ENCODE measurements around the gene PANK2. TPM values are rescaled to one million over a fixed set of nuclear protein-coding genes. Genes with fewer than 3 reads are reported as not detected.

PANK2 gene
- total RNA-seq, 1 donor from 2014 or later = 29.9 TPM

- DNase-seq (ENCODE audit: low read depth) = no peak
- TF ChIP-seq CTCF (IDR thresholded peaks at IDR 0.05; ENCODE audit: insufficient read depth, low read length, poor library complexity, severe bottlenecking) = no peak
- Histone ChIP-seq H3K4me3 (ENCODE audit: low read depth, low read length) (no peak overlapping the region), H3K36me3 (ENCODE audit: control insufficient read depth, insufficient read depth, low read length) (no peaks in the 10 kb centered on the region), H3K27me3 (ENCODE audit: control insufficient read depth, insufficient read depth, low read length) (no peaks in the 10 kb centered on the region)
These were observed 19.5 kb downstream of the PANK2 start for GRCh38 chr20:3908667-3909066.

GRCh38 chr20:3909952-3910366, 20.8 kb downstream of the PANK2 start:
- Histone ChIP-seq H3K27me3 (ENCODE audit: control insufficient read depth, insufficient read depth, low read length) (no peaks in the 10 kb centered on the region), H3K4me3 (ENCODE audit: low read depth, low read length) (no peak overlapping the region), H3K36me3 (ENCODE audit: control insufficient read depth, insufficient read depth, low read length) (no peaks in the 10 kb centered on the region)
- DNase-seq (ENCODE audit: low read depth) = no peak
- TF ChIP-seq CTCF (IDR thresholded peaks at IDR 0.05; ENCODE audit: insufficient read depth, low read length, poor library complexity, severe bottlenecking) = no peak

GRCh38 chr20:3910853-3911252, 21.7 kb downstream of the PANK2 start:
- Histone ChIP-seq H3K36me3 (ENCODE audit: control insufficient read depth, insufficient read depth, low read length) (no peaks in the 10 kb centered on the region), H3K4me3 (ENCODE audit: low read depth, low read length) (no peak overlapping the region), H3K27me3 (ENCODE audit: control insufficient read depth, insufficient read depth, low read length) (no peaks in the 10 kb centered on the region)
- DNase-seq (ENCODE audit: low read depth) = no peak
- no peak for TF ChIP-seq CTCF (IDR thresholded peaks at IDR 0.05; ENCODE audit: insufficient read depth, low read length, poor library complexity, severe bottlenecking)

GRCh38 chr20:3911956-3912355, 22.8 kb downstream of the PANK2 start:
- Histone ChIP-seq H3K27me3 (ENCODE audit: control insufficient read depth, insufficient read depth, low read length) (no peaks in the 10 kb centered on the region), H3K36me3 (ENCODE audit: control insufficient read depth, insufficient read depth, low read length) (no peaks in the 10 kb centered on the region), H3K4me3 (ENCODE audit: low read depth, low read length) (no peak overlapping the region)
- no peak for DNase-seq (ENCODE audit: low read depth)
- TF ChIP-seq CTCF (IDR thresholded peaks at IDR 0.05; ENCODE audit: insufficient read depth, low read length, poor library complexity, severe bottlenecking) = no peak

- H3K36me3 ChIP-seq (ENCODE audit: control insufficient read depth, insufficient read depth, low read length) = no peaks in the 10 kb centered on the region
- DNase-seq (ENCODE audit: low read depth) = no peak
- H3K4me3 ChIP-seq (ENCODE audit: low read depth, low read length) = no peak overlapping the region
- H3K27me3 ChIP-seq (ENCODE audit: control insufficient read depth, insufficient read depth, low read length) = no peaks in the 10 kb centered on the region
- no peak for TF ChIP-seq CTCF (IDR thresholded peaks at IDR 0.05; ENCODE audit: insufficient read depth, low read length, poor library complexity, severe bottlenecking)
These were observed 25.3 kb downstream of the PANK2 start for GRCh38 chr20:3914446-3914845.

- no peaks in the 10 kb centered on the region for H3K27me3 ChIP-seq (ENCODE audit: control insufficient read depth, insufficient read depth, low read length)
- no peak for DNase-seq (ENCODE audit: low read depth)
- TF ChIP-seq CTCF (IDR thresholded peaks at IDR 0.05; ENCODE audit: insufficient read depth, low read length, poor library complexity, severe bottlenecking) = no peak
- H3K4me3 ChIP-seq (ENCODE audit: low read depth, low read length) = no peak overlapping the region
- H3K36me3 ChIP-seq (ENCODE audit: control insufficient read depth, insufficient read depth, low read length) = no peaks in the 10 kb centered on the region
These were observed 26.5 kb downstream of the PANK2 start for GRCh38 chr20:3915691-3916090.
